Measurements from ENCODE around the gene AFDN.

The AFDN gene

GRCh38 chr6:167801263-167801662 is 25.4 kb upstream of the AFDN start:
- Histone ChIP-seq H4K20me1 (ENCODE audit: insufficient read depth, low read length) (no peaks in the 10 kb centered on the region), H3K4me1 (ENCODE audit: low read length) (no peaks in the 10 kb centered on the region), H3K27ac (ENCODE audit: low read length) (no peak overlapping the region), H3K27me3 (replicated peaks; ENCODE audit: insufficient read depth, low read length) (no peaks in the 10 kb centered on the region; the same call in 1 of the 2 replicates), H3K4me3 (ENCODE audit: low read length) (no peak overlapping the region), H3K9me2 (replicated peaks; ENCODE audit: insufficient read depth, low read length) (no peaks in the 10 kb centered on the region), H3K79me2 (ENCODE audit: low read length) (no peaks in the 10 kb centered on the region), H3K4me2 (ENCODE audit: low read depth, low read length) (no peak overlapping the region), H3K36me3 (replicated peaks; ENCODE audit: insufficient read depth, low read length) (no peaks in the 10 kb centered on the region), H3K9ac (ENCODE audit: low read length) (no peak overlapping the region), H3F3A (ENCODE audit: insufficient read depth, low read length) (no peaks in the 10 kb centered on the region), H2AFZ (ENCODE audit: low read length) (no peak overlapping the region), H3K9me3 (replicated peaks; ENCODE audit: insufficient read depth, low read length) (no peaks in the 10 kb centered on the region)
- TF ChIP-seq CTCF (IDR thresholded peaks at IDR 0.05; ENCODE audit: low read length) (no peak), EZH2phosphoT487 (IDR thresholded peaks at IDR 0.05; ENCODE audit: low read length) (no peak), EZH2 (optimal IDR thresholded peaks at IDR 0.05; ENCODE audit: low read depth, low read length) (no peak)
- no peak for DNase-seq

- DNase-seq: no peak
- Histone ChIP-seq H4K20me1 (ENCODE audit: insufficient read depth, low read length) (no peaks in the 10 kb centered on the region), H3K4me3 (ENCODE audit: low read length) (no peak overlapping the region), H3K27me3 (replicated peaks; ENCODE audit: insufficient read depth, low read length) (no peaks in the 10 kb centered on the region; the same call in 1 of the 2 replicates), H3K9me2 (replicated peaks; ENCODE audit: insufficient read depth, low read length) (no peaks in the 10 kb centered on the region), H3F3A (ENCODE audit: insufficient read depth, low read length) (no peaks in the 10 kb centered on the region), H3K27ac (ENCODE audit: low read length) (no peak overlapping the region), H3K9me3 (replicated peaks; ENCODE audit: insufficient read depth, low read length) (no peaks in the 10 kb centered on the region), H3K79me2 (ENCODE audit: low read length) (no peaks in the 10 kb centered on the region), H3K4me2 (ENCODE audit: low read depth, low read length) (no peak overlapping the region), H3K36me3 (replicated peaks; ENCODE audit: insufficient read depth, low read length) (no peaks in the 10 kb centered on the region), H3K9ac (ENCODE audit: low read length) (no peak overlapping the region), H3K4me1 (ENCODE audit: low read length) (no peaks in the 10 kb centered on the region), H2AFZ (ENCODE audit: low read length) (no peak overlapping the region)
- TF ChIP-seq EZH2phosphoT487 (IDR thresholded peaks at IDR 0.05; ENCODE audit: low read length) (no peak), EZH2 (optimal IDR thresholded peaks at IDR 0.05; ENCODE audit: low read depth, low read length) (no peak)
Observed at GRCh38 chr6:167802339-167802738, 24.4 kb upstream of the AFDN start.

- no peak overlapping the region for H3K27ac ChIP-seq (ENCODE audit: low read length)
Observed at GRCh38 chr6:167803816-167804215, 22.9 kb upstream of the AFDN start.

More at GRCh38 chr6:167803816-167804215, 22.9 kb upstream of the AFDN start:
- TF ChIP-seq EZH2 (optimal IDR thresholded peaks at IDR 0.05; ENCODE audit: low read depth, low read length): no peak
- no peak for TF ChIP-seq CTCF (IDR thresholded peaks at IDR 0.05; ENCODE audit: low read length)
- TF ChIP-seq EZH2phosphoT487 (IDR thresholded peaks at IDR 0.05; ENCODE audit: low read length): no peak
- H3K4me2 ChIP-seq (ENCODE audit: low read depth, low read length): no peak overlapping the region
- no peak overlapping the region for H3K9ac ChIP-seq (ENCODE audit: low read length)
- no peaks in the 10 kb centered on the region for H4K20me1 ChIP-seq (ENCODE audit: insufficient read depth, low read length)
- no peaks in the 10 kb centered on the region for H3K79me2 ChIP-seq (ENCODE audit: low read length)
- no peaks in the 10 kb centered on the region for H3K36me3 ChIP-seq (replicated peaks; ENCODE audit: insufficient read depth, low read length)
- no peak overlapping the region for H2AFZ ChIP-seq (ENCODE audit: low read length)
- no peaks in the 10 kb centered on the region for H3K9me2 ChIP-seq (replicated peaks; ENCODE audit: insufficient read depth, low read length)
- no peaks in the 10 kb centered on the region; the same call in 1 of the 2 replicates for H3K27me3 ChIP-seq (replicated peaks; ENCODE audit: insufficient read depth, low read length)
- DNase-seq: no peak
- H3K9me3 ChIP-seq (replicated peaks; ENCODE audit: insufficient read depth, low read length): no peaks in the 10 kb centered on the region
- H3K4me1 ChIP-seq (ENCODE audit: low read length): no peaks in the 10 kb centered on the region
- no peaks in the 10 kb centered on the region for H3F3A ChIP-seq (ENCODE audit: insufficient read depth, low read length)
- H3K4me3 ChIP-seq (ENCODE audit: low read length): no peak overlapping the region

Data from MM.1S (cell line).